Activated effector memory CD4-positive, alpha-beta T cell treated with anti-CD3 and anti-CD28 coated beads, Interleukin-2, amount 50 U/mL, for 16 hours (primary cell): Measurements from ENCODE around the gene CREG1.
"Not testable (repeated sequence)": the region's sequence is repeated elsewhere in the genome, so short reads cannot be mapped to it uniquely, and the experiment has no call there.

Experiments
- DNase-seq: peaks from one replicate; pipeline ENCODE4 v3.0.0-alpha.2; 2020

The CREG1 gene

DNA sequence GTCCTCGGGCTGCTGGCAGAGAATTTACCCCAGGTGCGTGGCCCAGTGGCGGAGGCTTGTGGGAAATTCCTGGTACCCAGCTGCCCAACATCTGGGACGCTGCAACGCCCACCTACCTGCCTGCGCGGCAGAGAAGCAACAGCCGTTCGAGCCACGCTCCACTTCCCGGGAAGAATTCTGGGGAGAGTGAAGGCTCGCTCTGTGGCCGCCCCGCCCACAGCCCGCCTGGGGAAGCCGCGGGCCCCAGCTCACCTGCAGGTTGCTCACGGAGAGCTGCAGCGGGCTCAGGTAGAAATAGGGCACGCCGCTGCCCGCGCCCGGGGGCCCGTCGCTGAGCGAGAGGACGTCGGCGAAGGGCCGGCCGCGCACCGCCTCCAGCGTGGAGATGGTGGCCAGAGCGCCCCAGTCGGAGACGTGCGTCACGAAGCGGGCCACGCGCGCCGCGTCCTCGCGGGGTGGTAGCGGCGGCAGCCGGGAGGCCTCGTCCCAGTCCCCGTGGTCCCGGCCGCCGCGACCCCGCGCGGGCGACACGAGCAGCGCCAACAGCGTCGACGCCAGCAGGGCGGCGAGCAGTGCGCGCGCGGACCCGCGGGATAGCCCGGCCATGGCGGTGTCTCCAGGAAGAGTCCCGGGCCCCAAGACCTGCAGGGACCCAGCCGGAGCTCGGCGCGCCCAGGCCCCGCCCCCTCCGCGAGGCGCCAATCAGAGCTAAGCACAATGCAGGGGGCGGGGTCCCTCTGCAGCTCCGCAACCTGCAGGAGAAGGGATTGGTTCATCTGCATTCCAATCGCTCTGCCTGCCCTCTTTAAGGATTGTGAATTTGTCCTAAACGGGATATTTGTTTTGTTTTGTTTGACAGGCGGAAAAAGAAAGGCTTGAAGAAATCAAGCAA lies at the start of gene CREG1:
TSS of gene CREG1 (minus strand) at position 627 of the 892 bp plus-strand sequence.
- DNase-seq, result peak; percentile 96

DNA sequence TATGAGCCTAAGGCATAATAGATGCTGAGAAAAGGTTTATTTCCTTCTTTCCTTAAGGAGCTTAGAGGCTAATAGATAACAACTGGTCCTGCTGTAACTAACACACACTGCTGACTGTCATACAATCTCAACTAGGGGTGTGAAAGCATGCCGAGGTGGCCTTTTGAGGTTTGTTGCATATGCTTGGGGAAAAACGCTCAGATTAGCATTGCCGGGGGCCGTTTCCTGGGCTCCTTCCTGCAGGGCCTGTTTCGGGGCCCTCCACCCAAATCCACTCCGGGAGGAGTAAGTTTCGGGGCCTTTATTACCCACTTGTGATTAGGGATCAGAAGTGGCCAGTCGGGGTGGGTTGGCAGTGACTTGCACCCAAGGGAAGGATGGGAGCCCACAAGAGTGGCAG lies 49.3 kb upstream of the CREG1 start:
- DNase-seq, result no peak

DNA sequence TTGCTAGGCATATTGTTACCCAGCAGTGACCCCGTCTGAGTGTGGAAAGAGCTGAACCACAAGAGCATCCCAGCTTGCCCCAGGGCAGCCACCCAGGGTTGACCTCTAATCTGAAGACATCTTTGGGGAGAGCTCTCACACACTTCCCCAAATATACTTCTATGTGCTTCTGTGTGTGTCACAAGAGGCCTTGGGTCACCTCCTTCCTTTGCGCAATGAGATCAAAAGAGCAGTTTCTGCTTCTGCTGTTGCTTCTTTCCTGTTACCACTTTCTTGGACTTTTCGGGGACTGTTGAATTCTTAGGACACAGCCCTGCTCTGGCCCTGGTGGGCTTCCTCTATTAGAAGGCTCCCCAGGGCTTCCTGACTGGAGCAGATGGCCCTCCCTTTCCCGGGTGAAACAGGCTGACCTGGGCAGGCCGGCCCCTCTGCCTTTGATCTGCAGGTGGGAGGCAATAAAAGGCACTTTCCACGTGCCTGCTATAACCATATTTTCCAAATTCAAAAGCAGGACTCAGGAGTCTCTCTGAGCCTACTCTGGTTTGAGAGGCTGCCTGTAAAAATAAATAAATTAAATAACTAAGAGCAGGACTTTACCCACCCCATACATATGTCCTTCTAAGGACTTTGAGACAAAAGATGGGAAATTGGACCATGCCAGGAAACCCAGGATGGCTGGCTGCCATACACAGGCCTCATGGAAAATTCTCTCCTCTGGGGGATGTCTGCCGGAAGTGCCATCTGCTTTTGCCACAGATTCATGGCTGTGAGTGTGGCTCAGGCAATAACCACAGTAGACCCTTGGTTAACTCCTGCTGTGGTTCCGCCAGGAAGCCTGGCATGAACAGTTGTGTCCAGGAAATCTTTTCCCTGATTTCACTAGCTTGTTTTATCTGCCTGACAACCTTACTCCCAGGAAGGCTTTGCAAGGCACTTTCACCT lies 48.2 kb upstream of the CREG1 start:
- no peak for DNase-seq

DNA sequence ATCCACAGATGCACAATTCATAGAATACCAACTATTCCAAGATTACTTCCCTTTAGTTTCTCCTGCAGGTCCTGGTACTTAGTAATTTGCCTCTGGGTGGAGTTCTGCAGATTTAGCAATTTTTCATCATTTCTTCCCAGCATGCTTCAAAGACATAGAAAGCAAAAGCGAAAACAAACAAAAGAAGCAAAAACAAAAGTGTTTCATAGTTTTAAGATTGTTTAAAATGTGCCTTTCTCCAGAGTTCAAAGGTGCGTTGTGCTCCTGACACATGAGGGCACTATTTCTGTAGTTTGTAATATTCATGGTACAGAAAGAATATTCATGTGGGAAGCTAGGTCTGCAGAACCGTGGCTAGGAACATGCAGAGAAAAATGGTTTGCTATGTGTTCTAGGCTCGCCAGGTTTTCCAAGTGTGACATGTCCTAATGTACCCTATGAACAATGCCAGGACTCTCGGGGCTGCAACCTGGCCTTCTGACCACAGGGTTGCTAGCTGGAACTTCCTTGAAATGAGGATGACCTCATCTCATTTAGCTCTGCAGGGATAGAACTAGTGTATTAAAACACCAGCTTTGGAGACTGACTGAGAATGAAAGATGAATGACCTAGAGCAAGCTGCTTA lies 46.5 kb upstream of the CREG1 start:
- DNase-seq, result peak; percentile 73

DNA sequence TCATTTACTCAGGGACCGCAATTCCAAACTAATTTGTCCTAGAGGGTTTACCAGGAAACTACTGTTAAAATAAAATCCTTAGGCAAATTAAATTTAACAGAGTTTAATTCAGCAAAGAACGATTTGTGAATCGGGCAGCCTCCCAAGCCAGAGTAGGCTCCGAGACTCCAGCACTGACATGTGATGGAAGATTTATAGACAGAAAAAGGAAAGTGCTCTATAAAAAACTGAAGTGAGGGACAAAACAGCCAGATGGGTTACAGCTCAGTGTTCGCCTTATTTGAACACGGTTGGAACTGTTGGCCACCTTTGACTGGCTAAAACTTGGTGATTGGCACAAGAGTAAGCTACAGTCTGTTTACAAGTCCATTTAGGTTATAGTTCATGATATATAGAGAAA lies 41.3 kb upstream of the CREG1 start:
- DNase-seq, result no peak

DNA sequence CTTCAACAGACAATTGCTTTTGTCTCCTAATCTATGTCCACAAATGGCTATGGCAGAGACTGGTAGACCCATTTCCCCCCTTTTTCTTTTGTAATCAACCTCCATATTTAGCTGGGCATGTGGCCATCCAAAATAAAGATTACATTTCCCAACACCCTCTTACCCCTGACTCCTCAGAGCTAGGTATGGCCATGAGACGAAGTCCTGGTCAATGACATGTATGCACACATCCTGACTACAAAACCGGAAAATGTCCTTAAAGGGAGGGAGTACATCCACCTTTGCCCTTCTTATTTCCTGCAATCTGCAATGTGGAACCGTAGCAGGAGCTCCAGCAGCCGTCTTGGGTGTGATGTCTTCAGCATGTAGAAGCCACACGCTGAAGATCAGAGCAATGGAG lies 40.3 kb upstream of the CREG1 start:
- DNase-seq, result no peak

DNA sequence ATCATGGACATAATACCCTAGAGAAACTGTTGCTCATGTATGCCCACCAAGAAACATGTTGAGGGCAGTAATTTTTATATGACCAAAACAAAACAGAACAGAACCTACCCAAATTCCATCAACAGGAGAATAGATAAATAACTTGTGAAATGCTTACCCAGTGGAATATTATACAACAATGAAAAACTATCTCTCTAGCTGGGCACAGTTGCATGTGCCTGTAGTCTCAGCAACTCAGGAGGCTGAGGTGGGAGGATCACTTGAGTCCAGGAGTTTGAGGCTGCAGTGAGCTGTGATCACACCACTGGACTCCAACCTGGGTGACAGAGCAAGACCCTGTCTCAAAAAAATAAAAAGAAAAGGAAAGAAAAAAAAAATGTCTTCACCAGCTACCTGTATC lies 38.9 kb upstream of the CREG1 start:
- no peak for DNase-seq

DNA sequence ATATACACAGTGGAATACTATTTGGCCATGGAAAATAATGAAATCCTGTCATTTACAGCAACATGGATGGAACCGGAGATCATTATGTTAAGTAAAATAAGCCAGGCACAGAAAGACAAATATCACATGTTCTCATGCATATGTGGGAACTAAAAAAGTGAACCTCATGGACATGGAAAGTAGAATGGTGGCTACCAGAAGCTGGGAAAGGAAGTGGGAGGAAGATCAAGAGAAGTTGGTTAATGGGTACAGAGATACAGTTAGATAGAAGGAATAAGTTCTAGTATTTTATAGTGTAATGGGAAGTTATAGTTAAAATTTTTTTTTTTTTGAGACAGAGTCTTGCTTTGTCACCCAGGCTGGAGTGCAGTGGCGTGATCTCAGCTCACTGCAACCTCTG lies 34.8 kb upstream of the CREG1 start:
- DNase-seq, result no peak

DNA sequence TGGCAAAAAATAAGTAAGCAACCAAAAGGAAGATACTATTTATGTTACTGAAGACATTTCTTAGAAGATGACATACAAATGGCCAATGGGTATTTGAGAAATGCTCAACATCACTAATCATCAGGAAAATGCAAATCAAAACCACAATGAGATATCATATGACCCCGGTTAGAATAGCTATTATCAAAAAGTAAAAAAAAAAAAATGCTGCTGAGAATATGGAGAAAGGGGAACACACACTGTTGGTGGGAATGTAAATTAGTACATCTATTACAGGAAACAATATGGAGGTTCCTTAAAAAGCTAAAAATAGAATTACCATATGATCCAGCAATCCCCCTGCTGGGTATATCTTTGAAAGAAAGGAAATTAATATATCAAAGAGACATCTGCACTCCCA lies 34.3 kb upstream of the CREG1 start:
- no peak for DNase-seq

DNA sequence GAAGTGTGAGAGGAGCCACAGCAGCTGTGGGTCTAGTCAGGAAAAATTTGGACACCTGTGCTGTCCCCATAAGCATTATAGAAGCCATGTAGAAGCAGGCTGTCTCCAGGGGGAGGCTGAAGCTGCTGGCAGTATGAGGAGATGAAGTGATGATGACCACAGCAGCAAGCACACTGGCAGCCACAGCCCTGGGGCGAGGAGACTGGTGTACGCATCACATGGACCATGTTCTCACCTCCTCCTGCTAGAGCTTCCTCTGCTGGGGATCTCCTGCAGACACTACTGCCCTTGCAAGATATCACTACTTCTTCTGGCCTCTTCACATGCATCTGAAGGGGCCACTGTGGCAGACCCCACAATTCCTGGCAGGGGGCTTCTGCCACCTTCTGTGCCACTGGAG lies 33.8 kb upstream of the CREG1 start:
- no peak for DNase-seq

DNA sequence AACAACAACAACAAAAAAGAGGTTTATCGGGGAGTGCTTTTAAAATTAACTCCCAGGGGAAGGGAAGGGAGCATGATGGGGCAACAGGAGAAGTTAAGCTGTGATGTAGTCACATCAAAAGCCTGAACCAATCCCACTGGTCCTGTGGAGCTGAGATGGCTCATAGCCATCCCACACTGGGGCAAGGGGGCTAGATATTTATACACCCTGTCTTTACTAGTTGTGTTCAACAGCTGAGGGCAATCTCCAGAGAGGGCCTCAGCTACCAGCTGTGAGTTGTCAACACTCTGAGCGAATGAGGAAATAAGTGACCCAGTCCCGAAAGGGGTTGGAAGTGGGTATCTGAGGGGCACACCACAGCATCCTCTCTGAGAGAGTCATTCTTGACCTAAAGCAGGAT lies 31.0 kb upstream of the CREG1 start:
- no peak for DNase-seq

DNA sequence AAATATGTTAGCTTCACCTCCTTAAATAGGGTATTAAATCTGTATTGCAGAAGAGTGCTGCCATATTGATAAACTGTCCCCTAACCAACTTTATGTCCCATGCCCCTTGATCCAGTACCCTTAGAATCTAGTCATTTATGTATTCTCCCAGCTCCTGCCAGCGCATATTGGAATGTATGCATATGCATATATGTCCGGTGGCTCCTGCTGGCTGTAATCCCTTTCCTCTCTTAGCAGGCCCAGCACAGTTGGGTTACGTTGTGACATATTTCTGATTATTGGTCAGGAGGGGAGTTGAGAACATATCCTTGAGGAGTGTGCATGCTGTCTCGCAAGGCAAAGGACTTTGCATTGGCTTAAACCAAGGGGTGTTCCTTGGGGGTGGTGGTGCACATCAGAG lies 29.2 kb upstream of the CREG1 start:
- DNase-seq, result no peak

DNA sequence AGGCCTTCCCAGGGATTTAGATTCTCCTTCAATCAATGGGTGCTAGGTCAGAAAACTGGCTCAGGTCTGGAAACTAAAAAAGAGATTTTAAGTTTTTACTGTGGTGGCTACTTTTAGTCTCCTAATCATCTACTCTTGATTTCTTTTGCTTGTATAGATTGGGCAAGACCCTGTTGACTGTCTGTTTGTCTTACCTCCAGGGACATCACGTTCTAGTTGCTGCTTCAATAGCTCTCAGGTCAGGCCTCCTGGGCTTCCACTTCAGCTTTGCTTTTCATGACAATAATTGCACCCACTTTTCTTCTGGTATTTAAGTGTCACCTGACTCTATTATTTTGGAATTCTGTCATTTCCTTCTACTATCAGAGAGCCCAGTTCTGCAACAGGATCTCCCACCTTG lies 28.5 kb upstream of the CREG1 start:
- no peak for DNase-seq

DNA sequence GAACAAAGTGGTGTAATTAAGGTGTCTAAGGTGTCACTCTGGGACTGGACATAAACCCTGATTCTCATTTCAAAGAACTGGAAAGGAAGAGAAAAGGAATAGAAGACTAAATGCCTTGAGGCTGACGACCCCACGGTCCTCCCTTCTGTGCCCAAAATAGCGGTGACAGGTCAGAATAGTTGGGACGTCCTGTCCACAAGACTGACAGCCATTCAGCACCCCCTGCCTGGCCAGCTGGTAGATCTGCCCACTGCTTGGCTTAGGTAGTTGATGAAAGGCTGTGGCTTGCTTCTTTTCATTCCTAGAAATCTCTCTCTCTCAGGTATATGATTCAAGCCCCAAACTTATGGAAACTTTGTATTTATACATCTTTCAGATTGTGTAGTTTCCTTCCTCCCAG lies 26.4 kb upstream of the CREG1 start:
- DNase-seq, result no peak

DNA sequence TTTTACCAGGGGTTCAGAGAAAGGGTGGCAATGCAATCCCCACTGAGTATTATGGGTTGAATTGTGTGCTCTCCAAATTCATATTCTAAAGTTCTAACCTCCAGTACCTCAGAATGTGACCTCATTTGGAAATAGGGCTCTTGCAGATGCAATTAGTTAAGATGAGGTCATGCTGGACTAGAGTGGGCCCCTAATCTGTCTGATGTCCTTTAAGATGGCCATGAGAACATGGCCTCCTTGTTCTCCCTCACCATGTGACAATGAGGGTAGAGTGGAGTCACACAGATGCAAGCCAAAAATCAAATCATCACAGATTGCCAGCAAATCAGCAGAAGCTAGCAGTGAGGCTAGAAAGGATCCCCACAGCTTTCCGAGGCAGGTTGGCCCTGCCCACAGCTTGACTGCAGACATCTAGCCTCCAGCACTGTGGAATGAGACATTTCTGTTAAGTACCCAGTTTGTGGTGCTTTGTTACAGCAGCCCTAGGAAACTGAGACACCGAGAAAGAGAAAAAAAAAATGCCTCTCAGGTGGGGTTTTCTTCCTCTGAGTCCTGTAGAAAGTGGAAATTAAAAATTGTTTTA lies 25.5 kb upstream of the CREG1 start:
- no peak for DNase-seq

DNA sequence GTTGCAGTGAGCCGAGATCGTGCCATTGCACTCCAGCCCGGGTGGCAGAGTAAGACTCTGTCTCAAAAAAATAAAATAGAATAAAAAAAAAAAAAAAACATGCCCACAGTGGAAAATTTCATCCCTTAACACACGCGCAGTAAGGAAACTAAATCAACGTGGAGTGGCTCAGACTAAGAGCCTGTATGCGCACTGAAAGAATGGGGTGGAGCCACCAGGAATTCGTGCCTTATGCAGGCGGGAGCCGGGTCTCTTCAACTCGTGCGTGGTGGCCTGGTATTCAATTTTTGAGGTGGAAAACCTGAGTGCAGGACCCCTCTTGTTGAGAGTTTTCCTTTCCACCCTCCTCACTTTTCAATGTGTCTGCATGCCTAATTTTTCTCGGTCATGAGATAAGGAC lies 22.1 kb upstream of the CREG1 start:
- DNase-seq, result no peak

DNA sequence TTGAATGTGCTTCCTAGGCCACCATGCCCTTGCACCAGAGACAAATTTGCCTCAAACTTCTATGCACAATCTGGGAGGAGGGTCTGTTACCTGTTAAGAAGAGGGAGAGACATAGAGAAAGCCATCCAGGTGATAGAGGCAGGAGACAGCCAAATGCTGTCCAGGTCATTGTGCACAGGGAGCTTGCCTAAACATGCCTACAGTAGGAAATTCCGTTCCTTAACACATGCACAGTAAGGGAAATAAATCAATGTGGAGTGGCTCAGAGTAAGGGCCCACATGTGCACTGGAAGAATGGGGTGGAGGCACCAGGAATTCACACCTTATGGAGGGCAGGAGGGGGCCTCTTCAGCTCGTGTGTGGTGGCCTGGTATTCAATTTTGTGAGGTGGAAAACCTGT lies 19.5 kb upstream of the CREG1 start:
- no peak for DNase-seq

DNA sequence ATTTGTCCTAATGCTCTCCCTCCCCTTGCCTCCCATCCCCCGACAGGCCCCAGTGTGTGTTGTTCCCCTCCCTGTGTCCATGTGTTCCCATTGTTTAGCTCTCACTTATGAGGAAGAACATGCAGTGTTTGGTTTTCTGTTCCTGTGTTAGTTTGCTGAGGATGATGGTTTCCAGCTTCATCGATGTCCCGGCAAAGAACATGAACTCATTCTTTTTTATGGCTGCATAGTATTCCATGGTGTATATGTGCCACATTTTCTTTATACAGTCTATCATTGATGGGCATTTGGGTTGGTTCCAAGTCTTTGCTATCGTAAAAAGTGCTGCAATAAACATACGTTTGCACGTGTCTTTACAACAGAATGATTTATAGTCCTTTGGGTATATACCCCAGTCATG lies 17.1 kb upstream of the CREG1 start:
- DNase-seq, result not testable (repeated sequence)

DNA sequence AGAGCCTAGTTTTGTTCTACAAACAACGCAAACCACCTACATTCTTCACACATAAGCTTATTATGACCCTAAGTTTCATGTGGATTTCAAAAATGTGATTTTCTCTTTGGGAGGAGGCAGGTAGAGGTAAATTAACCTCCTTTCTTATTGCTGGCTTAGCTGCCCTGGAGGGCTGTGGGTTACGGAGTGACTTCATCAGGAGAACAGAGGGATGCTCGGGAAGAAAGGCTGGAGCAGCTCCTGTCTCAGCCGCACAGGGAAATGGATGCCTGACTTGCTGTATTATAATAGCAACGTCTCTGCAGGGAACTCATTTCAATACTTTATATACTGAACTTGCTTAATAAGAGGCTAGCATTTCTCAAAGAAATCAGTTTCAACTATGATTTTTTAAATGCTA lies 14.1 kb upstream of the CREG1 start:
- no peak for DNase-seq

DNA sequence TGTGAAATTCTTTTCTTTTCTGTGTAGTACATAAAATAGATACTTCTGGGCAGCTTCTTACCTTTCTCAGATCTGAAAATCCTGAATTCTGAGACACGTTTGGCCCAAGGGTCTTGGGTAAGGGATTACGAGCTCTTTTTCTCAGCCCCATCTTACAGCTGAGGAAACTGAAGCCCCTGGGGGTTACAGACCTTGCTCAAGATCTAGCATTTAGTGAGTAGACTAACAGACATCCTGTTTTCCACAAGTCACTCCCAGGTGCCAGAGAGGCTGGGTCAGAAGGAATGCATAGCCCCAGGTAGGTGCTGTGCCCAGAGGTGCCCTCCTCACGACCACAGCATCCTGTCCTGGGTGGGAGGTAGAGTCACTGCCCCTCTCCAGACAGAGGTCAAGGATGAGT lies 13.2 kb upstream of the CREG1 start:
- DNase-seq, result no peak

DNA sequence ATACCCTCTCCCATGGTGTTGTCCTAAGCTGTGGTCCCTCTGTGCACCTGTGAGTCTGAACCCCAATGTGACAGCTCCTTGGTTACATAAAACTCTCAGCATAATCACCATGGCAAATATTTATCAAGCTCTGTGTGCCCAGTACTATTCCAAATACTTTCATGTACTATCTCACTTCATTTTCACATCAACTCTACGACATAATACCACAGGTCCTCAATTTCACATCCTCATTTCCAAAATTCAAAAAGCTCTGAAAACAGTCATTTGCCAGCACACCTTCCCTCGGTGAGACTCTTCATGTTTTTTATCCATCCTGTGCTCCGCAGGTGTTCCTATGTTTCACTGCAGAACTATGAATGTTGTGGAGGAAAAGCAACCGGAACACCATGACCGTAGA lies 12.4 kb upstream of the CREG1 start:
- DNase-seq, result no peak

DNA sequence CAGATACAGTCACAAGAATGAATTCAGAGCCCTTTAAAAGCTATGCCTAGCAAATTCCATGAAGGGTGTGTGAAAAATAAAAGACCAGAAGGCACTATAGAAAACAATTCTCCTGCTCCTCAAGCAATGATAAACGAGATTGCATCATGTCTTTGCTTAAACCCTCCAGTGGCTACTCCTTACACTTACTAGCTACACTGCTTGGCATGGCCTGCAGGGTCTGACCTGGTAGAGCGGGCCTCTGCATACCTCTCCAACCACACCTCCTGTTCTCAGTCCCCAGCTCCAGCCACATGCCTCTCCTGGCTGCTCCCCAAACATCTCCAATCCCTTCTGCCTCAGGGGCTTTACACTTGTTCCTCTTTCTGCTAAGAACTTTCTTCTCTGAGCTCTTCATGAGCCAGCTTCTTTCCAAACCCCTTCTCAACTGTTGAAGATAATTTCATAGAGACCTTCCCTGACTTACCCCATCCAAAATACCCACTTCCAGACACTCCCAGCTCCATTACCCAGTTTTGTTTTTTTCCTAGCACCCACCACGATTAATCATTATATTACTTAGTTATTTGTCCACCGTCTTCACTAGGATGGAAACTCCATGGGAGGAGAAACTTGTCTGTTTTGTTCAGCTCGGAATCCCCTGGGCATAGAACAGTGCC lies 11.2 kb upstream of the CREG1 start:
- no peak for DNase-seq
